Liver (tissue), 9 donors: ENCODE results near the gene AATF. TPM values are rescaled to one million over a fixed set of nuclear protein-coding genes. Genes with fewer than 3 reads are reported as not detected.

Source experiments
- DNase-seq: peaks from one replicate; pipeline ENCODE4 v3.0.0-alpha.2; 2017; ENCODE audit warnings: low spot score
- H3K27ac ChIP-seq, 2 donors: one replicate each; pipeline ENCODE4 v1.7.0; 2013; ENCODE audit warnings: inconsistent platforms in 2 of 2, low read length in 2 of 2, control low read depth in 1 of 2, low read depth in 1 of 2, mild to moderate bottlenecking in 1 of 2
- H3K27me3 ChIP-seq, 4 donors: one replicate each; pipeline versions ENCODE4 v1.6.1 to v1.7.0; 2013; ENCODE audit warnings: low read length in 3 of 4, inconsistent platforms in 1 of 4, mild to moderate bottlenecking in 1 of 4, moderate library complexity in 1 of 4; ENCODE audit not compliant: control insufficient read depth in 4 of 4, insufficient read depth in 4 of 4
- H3K36me3 ChIP-seq, 4 donors: one replicate each; pipeline versions ENCODE4 v1.6.1 to v1.7.0; 2013; ENCODE audit warnings: low read length in 3 of 4, mild to moderate bottlenecking in 3 of 4, low read depth in 1 of 4, moderate library complexity in 1 of 4; ENCODE audit not compliant: control insufficient read depth in 4 of 4, insufficient read depth in 3 of 4
- H3K4me1 ChIP-seq, 4 donors: one replicate each; pipeline versions ENCODE4 v1.6.1 to v1.7.0; 2013; ENCODE audit warnings: low read length in 3 of 4, mild to moderate bottlenecking in 3 of 4, moderate library complexity in 1 of 4; ENCODE audit not compliant: control insufficient read depth in 4 of 4, insufficient read depth in 4 of 4
- H3K4me3 ChIP-seq, 3 donors: one replicate each; pipeline versions ENCODE4 v1.6.1 to v1.7.0; 2013; ENCODE audit warnings: low read length in 3 of 3, control low read depth in 1 of 3, low read depth in 1 of 3, mild to moderate bottlenecking in 1 of 3
- H3K9ac ChIP-seq, 2 donors: one replicate each; pipeline ENCODE4 v1.7.0; 2013; ENCODE audit warnings: low read length in 2 of 2, mild to moderate bottlenecking in 2 of 2, moderate library complexity in 2 of 2, control low read depth in 1 of 2, low read depth in 1 of 2
- H3K9me3 ChIP-seq, 4 donors: one replicate each; pipeline versions ENCODE4 v1.6.1 to v1.7.0; 2013; ENCODE audit warnings: low read length in 3 of 4; ENCODE audit not compliant: control insufficient read depth in 4 of 4
- ATF3 ChIP-seq: IDR thresholded peaks from 2 replicates; pipeline ENCODE4 v1.6.1; 2016; ENCODE audit warnings: antibody characterized with exemption
- FOXA1 ChIP-seq: IDR thresholded peaks from 2 replicates; pipeline ENCODE4 v1.6.1; 2016; ENCODE audit warnings: antibody characterized with exemption
- FOXA2 ChIP-seq: IDR thresholded peaks from 2 replicates; pipeline ENCODE4 v1.6.1; 2016; ENCODE audit warnings: antibody characterized with exemption
- GABPA ChIP-seq, 2 donors: IDR thresholded peaks in 1 of 2; conservative IDR thresholded peaks in 1 of 2; 2 replicates each; pipeline ENCODE4 v1.6.1; 2016; ENCODE audit warnings: antibody characterized with exemption in 2 of 2, mild to moderate bottlenecking in 1 of 2, moderate library complexity in 1 of 2
- HNF4G ChIP-seq: IDR thresholded peaks from 2 replicates; pipeline ENCODE4 v1.6.1; 2016; ENCODE audit warnings: antibody characterized with exemption
- JUND ChIP-seq, 2 donors: IDR thresholded peaks; 2 replicates each; pipeline ENCODE4 v1.6.1; 2016; ENCODE audit warnings: antibody characterized with exemption in 2 of 2
- RXRA ChIP-seq, 2 donors: IDR thresholded peaks; 2 replicates each; pipeline ENCODE4 v1.6.1; 2017 to 2018; ENCODE audit warnings: antibody characterized with exemption in 2 of 2, mild to moderate bottlenecking in 1 of 2
- SP1 ChIP-seq: IDR thresholded peaks from 2 replicates; pipeline ENCODE4 v1.6.1; 2018; ENCODE audit warnings: antibody characterized with exemption, mild to moderate bottlenecking
- YY1 ChIP-seq: IDR thresholded peaks from 2 replicates; pipeline ENCODE4 v1.6.1; 2016; ENCODE audit warnings: antibody characterized with exemption, mild to moderate bottlenecking
- WGBS: extraction: QIAGEN DNeasy Blood & Tissue Kit; methylation state at CpG from one replicate; pipeline ENCODE4 v1.1.7; 2013; 5-methylcytosine and 5-hydroxymethylcytosine counted together
- polyA plus RNA-seq, 2 donors: library from polyadenylated mRNA; stranded (reverse) in 1 of 2; unstranded in 1 of 2; fragments of 200-250 nt in 1 of 2; fragments of >200 nt in 1 of 2; fragmentation: Nextera tagmentation in 1 of 2; extraction: Ambion mirVana in 1 of 2; gene quantifications; one replicate each; pipeline versions ENCODE4 v1.2.1 to v1.2.3, GENCODE V29; 2013 to 2015
- total RNA-seq, 2 donors: library from RNA; depleted of rRNA; stranded (reverse); fragments of >200 nt; gene quantifications; one replicate each; pipeline ENCODE4 v1.2.3, GENCODE V29; 2014
- TF ChIP-seq, protein P1 (sequence below): IDR thresholded peaks from 2 replicates; pipeline ENCODE4 v1.6.1; 2016; ENCODE audit warnings: antibody characterized with exemption
- TF ChIP-seq, protein P2 (sequence below): fragments of 150-350 bp; IDR thresholded peaks from 2 replicates; pipeline ENCODE4 v1.5.1; 2017; ENCODE audit warnings: improper control_type of control experiment, low read depth, low read length; ENCODE audit not compliant: missing input control
- TF ChIP-seq, protein P3 (sequence below): IDR thresholded peaks from 2 replicates; pipeline ENCODE4 v1.6.1; 2016; ENCODE audit warnings: antibody characterized with exemption
- donor health status: healthy.
- donor health status: healthy.
- donor health status: healthy.
- donor health status: healthy.
- donor health status: healthy.

AATF gene
- total and polyA plus RNA-seq, 4 donors, result 10.8 to 16.9 (median 13.4) TPM

GRCh38 chr17:37098910-37099664, 150.3 kb downstream of the AATF start:
- 97% methylated on average over 9 of the region's 9 CpGs for WGBS
- no peaks in the 10 kb centered on the region for H3K9me3 ChIP-seq
- peaks cover 14 to 44% (median 29%) of the 10 kb centered on the region in 4 donors for H3K36me3 ChIP-seq
- H3K27me3 ChIP-seq, result no peaks in the 10 kb centered on the region
- H3K27ac ChIP-seq, result no peak overlapping the region
- no peaks in the 10 kb centered on the region for H3K4me1 ChIP-seq
- DNase-seq, result no peak
- no peak overlapping the region for H3K9ac ChIP-seq
- H3K4me3 ChIP-seq, result no peak overlapping the region
- TF ChIP-seq FOXA1 (no peak), JUND (IDR thresholded peaks at IDR 0.05) (no peak), YY1 (no peak), FOXA2 (no peak), HNF4G (no peak)
- TF ChIP-seq, protein P1, sequence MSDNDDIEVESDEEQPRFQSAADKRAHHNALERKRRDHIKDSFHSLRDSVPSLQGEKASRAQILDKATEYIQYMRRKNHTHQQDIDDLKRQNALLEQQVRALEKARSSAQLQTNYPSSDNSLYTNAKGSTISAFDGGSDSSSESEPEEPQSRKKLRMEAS, result no peak
- TF ChIP-seq, protein P2, sequence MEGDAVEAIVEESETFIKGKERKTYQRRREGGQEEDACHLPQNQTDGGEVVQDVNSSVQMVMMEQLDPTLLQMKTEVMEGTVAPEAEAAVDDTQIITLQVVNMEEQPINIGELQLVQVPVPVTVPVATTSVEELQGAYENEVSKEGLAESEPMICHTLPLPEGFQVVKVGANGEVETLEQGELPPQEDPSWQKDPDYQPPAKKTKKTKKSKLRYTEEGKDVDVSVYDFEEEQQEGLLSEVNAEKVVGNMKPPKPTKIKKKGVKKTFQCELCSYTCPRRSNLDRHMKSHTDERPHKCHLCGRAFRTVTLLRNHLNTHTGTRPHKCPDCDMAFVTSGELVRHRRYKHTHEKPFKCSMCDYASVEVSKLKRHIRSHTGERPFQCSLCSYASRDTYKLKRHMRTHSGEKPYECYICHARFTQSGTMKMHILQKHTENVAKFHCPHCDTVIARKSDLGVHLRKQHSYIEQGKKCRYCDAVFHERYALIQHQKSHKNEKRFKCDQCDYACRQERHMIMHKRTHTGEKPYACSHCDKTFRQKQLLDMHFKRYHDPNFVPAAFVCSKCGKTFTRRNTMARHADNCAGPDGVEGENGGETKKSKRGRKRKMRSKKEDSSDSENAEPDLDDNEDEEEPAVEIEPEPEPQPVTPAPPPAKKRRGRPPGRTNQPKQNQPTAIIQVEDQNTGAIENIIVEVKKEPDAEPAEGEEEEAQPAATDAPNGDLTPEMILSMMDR, result no peak
- TF ChIP-seq, protein P3, sequence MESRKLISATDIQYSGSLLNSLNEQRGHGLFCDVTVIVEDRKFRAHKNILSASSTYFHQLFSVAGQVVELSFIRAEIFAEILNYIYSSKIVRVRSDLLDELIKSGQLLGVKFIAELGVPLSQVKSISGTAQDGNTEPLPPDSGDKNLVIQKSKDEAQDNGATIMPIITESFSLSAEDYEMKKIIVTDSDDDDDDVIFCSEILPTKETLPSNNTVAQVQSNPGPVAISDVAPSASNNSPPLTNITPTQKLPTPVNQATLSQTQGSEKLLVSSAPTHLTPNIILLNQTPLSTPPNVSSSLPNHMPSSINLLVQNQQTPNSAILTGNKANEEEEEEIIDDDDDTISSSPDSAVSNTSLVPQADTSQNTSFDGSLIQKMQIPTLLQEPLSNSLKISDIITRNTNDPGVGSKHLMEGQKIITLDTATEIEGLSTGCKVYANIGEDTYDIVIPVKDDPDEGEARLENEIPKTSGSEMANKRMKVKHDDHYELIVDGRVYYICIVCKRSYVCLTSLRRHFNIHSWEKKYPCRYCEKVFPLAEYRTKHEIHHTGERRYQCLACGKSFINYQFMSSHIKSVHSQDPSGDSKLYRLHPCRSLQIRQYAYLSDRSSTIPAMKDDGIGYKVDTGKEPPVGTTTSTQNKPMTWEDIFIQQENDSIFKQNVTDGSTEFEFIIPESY, result no peak

DNA sequence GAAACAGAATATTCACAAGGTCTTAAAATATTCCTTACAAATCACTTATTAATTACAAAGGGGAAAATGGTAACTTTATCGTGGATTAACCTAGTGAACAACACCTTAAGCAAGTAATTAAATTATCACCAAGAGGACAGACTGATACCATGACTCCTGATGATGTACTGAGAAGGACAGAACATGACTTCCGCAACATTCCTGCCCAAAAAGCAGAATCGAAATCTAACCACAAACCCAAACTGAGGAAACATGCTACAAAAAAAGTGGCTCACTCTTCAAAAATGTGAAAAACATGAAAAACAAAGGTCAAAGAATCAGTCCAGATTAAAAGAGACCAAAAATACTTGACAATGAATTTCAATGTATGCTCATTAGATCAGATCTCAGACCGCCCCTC, 151.5 kb downstream of the AATF start:
- Histone ChIP-seq H3K9me3 (no peaks in the 10 kb centered on the region), H3K27me3 (no peaks in the 10 kb centered on the region), H3K36me3 (peaks cover 14 to 38% (median 25%) of the 10 kb centered on the region in 4 donors), H3K4me3 (no peak overlapping the region), H3K27ac (no peak overlapping the region), H3K4me1 (no peaks in the 10 kb centered on the region), H3K9ac (no peak overlapping the region)
- no peak for DNase-seq
- no peak for TF ChIP-seq FOXA2
- no peak for TF ChIP-seq YY1
- no peak for TF ChIP-seq HNF4G
- no peak for TF ChIP-seq ATF3
- no peak for TF ChIP-seq FOXA1
- TF ChIP-seq GABPA (IDR thresholded peaks at IDR 0.05 in 1 of 2, conservative IDR thresholded peaks at IDR 0.05 in 1 of 2), result no peak
- TF ChIP-seq JUND (IDR thresholded peaks at IDR 0.05), result no peak
- TF ChIP-seq RXRA (IDR thresholded peaks at IDR 0.05), result no peak
- TF ChIP-seq SP1, result no peak
- TF ChIP-seq, protein P3, result no peak
- TF ChIP-seq, protein P1, result no peak
- 88% methylated on average over 4 of the region's 4 CpGs for WGBS
